Measurements from ENCODE around the gene LCN10.

The LCN10 gene

GRCh38 chr9:136759436-136760325 lies 16.9 kb upstream of the LCN10 start:
- no peak overlapping the region for H3K27ac ChIP-seq (replicated peaks)
- DNase-seq (ENCODE audit: low read depth in 1 of 2, low spot score in 1 of 2): no peak
- H3K4me3 ChIP-seq (replicated peaks; ENCODE audit: insufficient read depth, low read length): no peak overlapping the region
- TF ChIP-seq GABPA (IDR thresholded peaks at IDR 0.05; ENCODE audit: low read depth) (no peak), REST (IDR thresholded peaks at IDR 0.05; ENCODE audit: insufficient replicate concordance, low read depth) (no peak), CTCF (IDR thresholded peaks at IDR 0.05; ENCODE audit: insufficient read depth, low read length) (no peak), POLR2AphosphoS5 (IDR thresholded peaks at IDR 0.05; ENCODE audit: low read depth) (no peak), SPI1 (IDR thresholded peaks at IDR 0.05; ENCODE audit: borderline replicate concordance, low read depth) (no peak)
- no peaks in the 10 kb centered on the region for H3K27me3 ChIP-seq (ENCODE audit: insufficient read depth, poor library complexity, severe bottlenecking)

GRCh38 chr9:136759001-136759400 lies 16.3 kb upstream of the LCN10 start:
- TF ChIP-seq POLR2AphosphoS5 (IDR thresholded peaks at IDR 0.05; ENCODE audit: low read depth): no peak
- TF ChIP-seq REST (IDR thresholded peaks at IDR 0.05; ENCODE audit: insufficient replicate concordance, low read depth): no peak
- no peak for TF ChIP-seq SPI1 (IDR thresholded peaks at IDR 0.05; ENCODE audit: borderline replicate concordance, low read depth)
- no peak for TF ChIP-seq CTCF (IDR thresholded peaks at IDR 0.05; ENCODE audit: insufficient read depth, low read length)
- TF ChIP-seq GABPA (IDR thresholded peaks at IDR 0.05; ENCODE audit: low read depth): no peak
- DNase-seq (ENCODE audit: low read depth in 1 of 2, low spot score in 1 of 2): no peak
- no peaks in the 10 kb centered on the region for H3K27me3 ChIP-seq (ENCODE audit: insufficient read depth, poor library complexity, severe bottlenecking)
- H3K27ac ChIP-seq (replicated peaks): no peak overlapping the region
- no peak overlapping the region for H3K4me3 ChIP-seq (replicated peaks; ENCODE audit: insufficient read depth, low read length)

- no peak for DNase-seq (ENCODE audit: low read depth in 1 of 2, low spot score in 1 of 2)
- TF ChIP-seq SPI1 (IDR thresholded peaks at IDR 0.05; ENCODE audit: borderline replicate concordance, low read depth): no peak
- no peak for TF ChIP-seq GABPA (IDR thresholded peaks at IDR 0.05; ENCODE audit: low read depth)
- TF ChIP-seq REST (IDR thresholded peaks at IDR 0.05; ENCODE audit: insufficient replicate concordance, low read depth): no peak
- no peak for TF ChIP-seq POLR2AphosphoS5 (IDR thresholded peaks at IDR 0.05; ENCODE audit: low read depth)
- TF ChIP-seq CTCF (IDR thresholded peaks at IDR 0.05; ENCODE audit: insufficient read depth, low read length): no peak
- Histone ChIP-seq H3K27me3 (ENCODE audit: insufficient read depth, poor library complexity, severe bottlenecking) (no peaks in the 10 kb centered on the region), H3K27ac (replicated peaks) (no peak overlapping the region), H3K4me3 (replicated peaks; ENCODE audit: insufficient read depth, low read length) (no peak overlapping the region)
Measured at GRCh38 chr9:136757751-136758140, 15.0 kb upstream of the LCN10 start.
